ENCODE results near the gene KLHL36. TPM values are rescaled to one million over a fixed set of nuclear protein-coding genes. Genes with fewer than 3 reads are reported as not detected.

KLHL36 gene
- total RNA-seq, 2 experiments from 2014 or later: 41.0 to 44.0 TPM

DNA sequence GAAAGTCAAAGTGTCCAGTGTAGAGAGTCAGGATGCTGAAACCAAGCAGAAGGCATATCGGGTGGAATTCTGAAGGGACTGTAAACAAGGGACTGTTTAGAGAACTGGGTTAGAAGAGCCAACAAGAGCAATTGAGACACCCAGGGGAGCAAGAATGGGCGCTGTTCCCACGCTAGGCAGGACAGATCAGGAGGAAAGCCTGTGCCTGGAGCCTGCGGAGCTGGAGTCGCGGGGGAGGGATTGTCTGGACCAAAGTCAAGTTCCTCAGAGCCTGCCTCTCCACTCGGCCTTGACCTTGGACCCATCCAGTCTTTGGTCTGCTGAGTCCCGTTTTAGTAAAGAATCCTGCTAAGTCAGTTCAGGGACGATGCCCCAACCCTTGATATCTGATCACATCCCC, 14.7 kb upstream of the KLHL36 start:
- ATAC-seq (no peak), DNase-seq (no peak)
- Mint-ChIP-seq H3K27me3 (peaks cover 2% of the 10 kb centered on the region), H3K27ac (no peak overlapping the region), H3K4me1 (ENCODE audit: low read depth) (peaks cover 31% of the 10 kb centered on the region), H3K9me3 (no peaks in the 10 kb centered on the region), H3K4me3 (no peak overlapping the region), H3K36me3 (ENCODE audit: low read depth) (no peaks in the 10 kb centered on the region)
- intact Hi-C loops (cut with micrococcal nuclease): no loop called here
- POLR2A ChIA-PET: interaction anchor here (1.1 kb wide), 1 partner anchor 17 kb away, joined by 3 read pairs; no protein-coding TSS in a partner anchor
- no peak for TF ChIP-seq CTCF (IDR thresholded peaks at IDR 0.05)
- CTCF ChIA-PET: interaction anchor here (2.0 kb wide), 2 partner anchors 11 to 39 kb away, joined by 6 to 8 read pairs; no protein-coding TSS in a partner anchor

DNA sequence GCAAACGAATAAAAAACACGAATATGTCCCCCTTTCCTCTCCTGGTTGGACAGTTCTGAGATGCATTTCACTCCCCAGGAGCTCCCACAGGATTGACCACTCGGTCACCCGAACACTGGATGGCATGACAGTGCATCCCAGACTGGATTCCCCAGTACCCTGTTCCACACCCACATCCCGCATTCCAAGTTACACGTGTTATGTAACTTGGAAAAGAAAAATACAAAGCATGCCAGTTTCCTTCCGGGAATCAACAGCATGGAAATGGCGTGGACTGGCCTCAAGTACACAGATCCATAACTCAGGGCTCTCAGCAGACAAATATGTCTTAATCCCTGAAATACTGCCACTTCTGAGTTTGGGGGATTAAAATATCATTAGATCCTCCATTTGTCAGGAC, 12.6 kb upstream of the KLHL36 start:
- ChIA-PET POLR2A (no interaction called here), CTCF (interaction anchor here (1.3 to 1.4 kb wide), 2 partner anchors 13 to 90 kb away, joined by 4 to 5 read pairs; no protein-coding TSS in a partner anchor)
- ATAC-seq (no peak), DNase-seq (no peak)
- H3K36me3 Mint-ChIP-seq (ENCODE audit: low read depth): no peaks in the 10 kb centered on the region
- H3K4me3 Mint-ChIP-seq: no peak overlapping the region
- peaks cover 4% of the 10 kb centered on the region for H3K9me3 Mint-ChIP-seq
- no peak overlapping the region for H3K27ac Mint-ChIP-seq
- intact Hi-C loops (cut with micrococcal nuclease): no loop called here
- peaks cover 34% of the 10 kb centered on the region for H3K4me1 Mint-ChIP-seq (ENCODE audit: low read depth)
- no peak for TF ChIP-seq CTCF (IDR thresholded peaks at IDR 0.05)
- no peaks in the 10 kb centered on the region for H3K27me3 Mint-ChIP-seq

GRCh38 chr16:84637709-84638108, 10.6 kb upstream of the KLHL36 start:
- Mint-ChIP-seq H3K36me3 (ENCODE audit: low read depth) (no peaks in the 10 kb centered on the region), H3K4me3 (no peak overlapping the region), H3K27me3 (no peaks in the 10 kb centered on the region), H3K27ac (no peak overlapping the region), H3K4me1 (ENCODE audit: low read depth) (peaks cover 31% of the 10 kb centered on the region), H3K9me3 (peaks cover 4% of the 10 kb centered on the region)
- no peak for TF ChIP-seq CTCF (IDR thresholded peaks at IDR 0.05)
- intact Hi-C loops (cut with micrococcal nuclease): no loop called here
- ChIA-PET POLR2A (interaction anchor here (0.8 kb wide), 1 partner anchor 16 kb away, joined by 3 read pairs; no protein-coding TSS in a partner anchor), CTCF (interaction anchor here (0.7 to 2.4 kb wide), 4 partner anchors 15 to 100 kb away, joined by 3 to 10 read pairs (median 4); no protein-coding TSS in a partner anchor)
- DNase-seq: no peak
- no peak for ATAC-seq

DNA sequence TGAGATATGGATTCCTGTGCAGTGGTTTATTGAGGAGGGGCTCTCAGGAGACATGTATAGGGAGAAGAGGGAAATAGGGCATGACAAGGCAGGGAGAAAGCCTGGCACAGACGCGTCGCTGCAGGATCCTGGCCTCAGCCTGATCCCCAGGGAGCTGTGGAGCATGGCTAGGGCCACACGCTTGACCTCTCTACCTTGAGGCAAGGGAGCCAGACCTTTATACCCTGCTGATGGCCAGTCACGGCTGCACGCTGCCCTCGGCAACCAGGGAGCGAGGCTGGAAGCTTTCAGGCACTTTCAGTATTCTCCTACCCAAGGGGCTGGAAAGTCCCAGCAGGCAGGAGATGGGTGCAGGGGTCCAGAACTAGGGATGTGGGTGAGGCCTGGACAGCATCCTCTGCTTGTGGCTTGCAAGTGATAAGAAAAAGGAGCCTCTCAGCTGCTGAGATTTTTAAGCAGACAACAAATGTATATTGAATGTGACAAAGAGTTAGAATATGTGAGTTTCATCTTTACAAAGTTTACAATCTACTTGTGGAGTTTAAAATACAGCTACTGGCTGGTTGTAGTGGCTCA, 10.0 kb upstream of the KLHL36 start:
- Mint-ChIP-seq H3K27me3 (no peaks in the 10 kb centered on the region), H3K27ac (no peak overlapping the region), H3K9me3 (peaks cover 4% of the 10 kb centered on the region), H3K4me3 (no peak overlapping the region), H3K36me3 (ENCODE audit: low read depth) (no peaks in the 10 kb centered on the region), H3K4me1 (ENCODE audit: low read depth) (peaks cover 31% of the 10 kb centered on the region)
- ChIA-PET CTCF (interaction anchor here (0.6 to 2.4 kb wide), 6 partner anchors 16 to 148 kb away, joined by 3 to 10 read pairs (median 3); no protein-coding TSS in a partner anchor), POLR2A (interaction anchor here (0.8 kb wide), 1 partner anchor 16 kb away, joined by 3 read pairs; no protein-coding TSS in a partner anchor)
- no peak for ATAC-seq
- intact Hi-C loops (cut with micrococcal nuclease): no loop called here
- DNase-seq: no peak
- no peak for TF ChIP-seq CTCF (IDR thresholded peaks at IDR 0.05)

DNA sequence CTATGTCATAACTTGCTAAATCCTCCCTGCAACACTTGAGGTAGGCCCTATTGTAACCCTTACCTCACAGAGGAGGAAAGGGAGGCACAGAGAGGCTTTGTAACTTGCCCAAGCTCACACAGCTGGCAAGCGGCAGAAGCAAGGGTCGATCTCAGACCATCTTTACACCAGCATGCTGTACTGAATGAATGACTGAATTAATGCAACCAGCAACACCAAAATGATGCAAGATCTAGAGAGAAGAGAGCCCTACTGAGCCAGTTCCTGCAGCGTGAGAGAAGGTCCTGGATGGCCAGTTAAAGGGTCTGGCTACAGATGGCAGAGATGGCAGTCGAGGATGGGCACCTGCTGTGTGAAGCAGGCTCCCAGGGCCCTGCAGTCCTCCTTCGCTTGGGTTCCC, 8.2 kb upstream of the KLHL36 start:
- Mint-ChIP-seq H3K4me3 (no peak overlapping the region), H3K4me1 (ENCODE audit: low read depth) (peaks cover 31% of the 10 kb centered on the region), H3K9me3 (peaks cover 4% of the 10 kb centered on the region), H3K27me3 (no peaks in the 10 kb centered on the region), H3K36me3 (ENCODE audit: low read depth) (no peaks in the 10 kb centered on the region), H3K27ac (no peak overlapping the region)
- intact Hi-C loops (cut with micrococcal nuclease): loop anchor here (10.0 kb wide), 1 partner anchor 315 kb away; no protein-coding TSS in a partner anchor
- DNase-seq (no peak), ATAC-seq (no peak)
- TF ChIP-seq CTCF (IDR thresholded peaks at IDR 0.05): no peak
- ChIA-PET POLR2A (no interaction called here), CTCF (no interaction called here)
